Fibroblast of villous mesenchyme (primary cell): Measurements from ENCODE around the gene PARP16. TPM values are rescaled to one million over a fixed set of nuclear protein-coding genes. Genes with fewer than 3 reads are reported as not detected.

Source experiments
- DNase-seq: peaks from one replicate; pipeline ENCODE4 v3.0.0-alpha.2; 2010; ENCODE audit warnings: low read depth
- H3K4me3 ChIP-seq: 2 replicates; pipeline ENCODE4 v1.5.1; 2011; ENCODE audit warnings: low read depth, mild to moderate bottlenecking, low read length
- total RNA-seq: library from RNA; depleted of rRNA; stranded (reverse); fragments of >200 nt; gene quantifications from 2 replicates; pipeline ENCODE4 v1.2.3, GENCODE V29; 2012
- TF ChIP-seq, protein P1 (sequence below): IDR thresholded peaks from 2 replicates; pipeline ENCODE4 v1.5.1; 2012; ENCODE audit warnings: low read depth, mild to moderate bottlenecking, low read length; ENCODE audit not compliant: insufficient read depth

The PARP16 gene
- total RNA-seq, 1 donor = 3.0 TPM

DNA sequence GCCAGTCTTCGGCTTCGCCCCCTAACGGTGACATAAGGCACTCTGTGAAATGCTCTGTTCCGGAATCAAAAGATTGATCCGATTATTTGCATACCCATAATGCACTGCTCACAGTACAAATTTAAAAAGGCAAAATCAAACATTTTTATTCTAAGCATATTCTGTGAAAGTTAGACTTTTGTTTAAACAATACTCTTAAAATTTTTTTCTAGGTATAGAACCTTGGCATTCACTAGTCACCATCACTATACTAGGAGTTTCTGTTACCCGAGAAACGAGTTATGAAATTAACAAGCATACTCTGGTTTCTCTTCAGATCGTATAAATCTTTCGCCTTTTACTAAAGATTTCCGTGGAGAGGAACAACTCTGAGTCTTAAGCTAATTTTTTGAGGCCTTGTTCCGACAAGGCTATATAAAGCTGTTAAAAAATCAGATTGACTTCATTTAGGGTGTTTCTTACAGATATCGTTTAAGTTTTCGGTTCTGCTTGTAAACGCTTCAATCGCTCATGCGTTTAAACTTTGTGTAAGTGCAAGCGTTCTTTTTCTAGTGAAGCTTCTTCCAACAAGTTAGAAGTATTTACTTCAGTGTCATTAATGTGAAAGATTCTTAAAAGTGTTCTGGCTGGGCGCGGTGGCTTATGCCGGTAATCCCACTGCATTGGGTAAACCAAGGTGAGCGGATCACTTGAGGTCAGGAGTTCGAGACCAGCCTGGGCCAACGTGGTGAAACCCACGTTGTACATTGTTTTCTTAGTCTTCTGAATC is 17.9 kb upstream of the PARP16 start, which contains the start of gene RNU5B-1:
RNU5B-1 (plus strand) TSS at position 297 of the 769 bp plus-strand sequence.
- DNase-seq = peak; percentile 97

DNA sequence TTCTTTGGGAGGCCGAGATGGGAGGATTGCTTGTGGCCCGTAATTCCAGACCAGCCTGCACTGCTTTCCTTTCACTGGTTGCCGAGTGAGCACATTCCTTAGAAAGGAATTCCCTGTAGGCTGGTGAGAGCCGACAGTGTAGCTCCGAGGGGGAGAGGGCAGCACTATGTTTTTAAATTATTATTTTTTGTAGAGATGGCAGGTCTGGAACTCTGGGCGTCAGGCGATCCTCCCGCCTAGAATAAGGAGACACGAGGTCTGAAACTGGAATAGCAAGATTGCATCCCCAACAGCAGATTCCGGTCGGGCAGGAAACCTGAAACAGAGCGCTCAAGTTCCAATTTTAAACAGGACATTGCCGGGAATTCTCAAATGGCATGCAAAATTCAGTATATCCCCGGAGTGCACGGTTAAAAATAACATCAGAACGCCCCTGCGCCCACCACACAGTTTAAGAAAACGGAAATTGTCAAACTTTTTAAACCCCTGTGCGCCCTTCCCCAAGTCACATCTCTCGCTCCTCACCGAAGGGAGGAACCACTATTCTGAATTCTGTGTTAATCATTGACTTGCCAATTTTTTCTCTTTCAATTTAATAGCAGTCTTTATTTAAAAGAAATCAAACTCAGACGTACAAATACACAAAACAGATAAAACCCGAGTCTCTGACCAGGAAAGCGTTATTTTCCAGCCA is 17.2 kb upstream of the PARP16 start:
- peak overlapping the region; percentile 62 for H3K4me3 ChIP-seq
- TF ChIP-seq, protein P1, sequence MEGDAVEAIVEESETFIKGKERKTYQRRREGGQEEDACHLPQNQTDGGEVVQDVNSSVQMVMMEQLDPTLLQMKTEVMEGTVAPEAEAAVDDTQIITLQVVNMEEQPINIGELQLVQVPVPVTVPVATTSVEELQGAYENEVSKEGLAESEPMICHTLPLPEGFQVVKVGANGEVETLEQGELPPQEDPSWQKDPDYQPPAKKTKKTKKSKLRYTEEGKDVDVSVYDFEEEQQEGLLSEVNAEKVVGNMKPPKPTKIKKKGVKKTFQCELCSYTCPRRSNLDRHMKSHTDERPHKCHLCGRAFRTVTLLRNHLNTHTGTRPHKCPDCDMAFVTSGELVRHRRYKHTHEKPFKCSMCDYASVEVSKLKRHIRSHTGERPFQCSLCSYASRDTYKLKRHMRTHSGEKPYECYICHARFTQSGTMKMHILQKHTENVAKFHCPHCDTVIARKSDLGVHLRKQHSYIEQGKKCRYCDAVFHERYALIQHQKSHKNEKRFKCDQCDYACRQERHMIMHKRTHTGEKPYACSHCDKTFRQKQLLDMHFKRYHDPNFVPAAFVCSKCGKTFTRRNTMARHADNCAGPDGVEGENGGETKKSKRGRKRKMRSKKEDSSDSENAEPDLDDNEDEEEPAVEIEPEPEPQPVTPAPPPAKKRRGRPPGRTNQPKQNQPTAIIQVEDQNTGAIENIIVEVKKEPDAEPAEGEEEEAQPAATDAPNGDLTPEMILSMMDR = no peak
- DNase-seq = peak; percentile 52

More for the DNA sequence above, 17.9 kb upstream of the PARP16 start, which contains the start of gene RNU5B-1:
- H3K4me3 ChIP-seq = peak within 1 kb of the TSS; percentile 62
- TF ChIP-seq, protein P1 = peak; percentile 85

DNA sequence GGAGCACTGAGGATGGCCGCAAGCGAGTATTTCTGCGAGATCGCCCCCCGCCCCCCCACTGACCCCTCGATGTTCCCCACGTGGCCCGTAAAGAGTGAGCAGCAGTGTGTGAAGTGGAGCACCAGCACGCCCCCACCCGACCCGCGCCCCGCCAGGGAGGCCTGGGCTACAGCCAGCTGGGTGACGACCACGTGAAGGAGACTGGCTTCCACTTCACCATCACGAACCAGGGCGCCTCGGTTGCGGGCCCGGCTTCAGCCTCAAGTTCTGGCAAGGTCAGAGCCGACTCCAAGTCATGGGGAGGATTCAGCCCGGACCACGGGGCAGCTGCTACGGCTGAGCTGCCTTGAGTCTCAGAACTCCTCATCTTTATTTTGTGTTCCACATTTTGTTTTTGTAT is 15.4 kb upstream of the PARP16 start:
- DNase-seq = no peak
- no peak overlapping the region for H3K4me3 ChIP-seq
- TF ChIP-seq, protein P1 = no peak

DNA sequence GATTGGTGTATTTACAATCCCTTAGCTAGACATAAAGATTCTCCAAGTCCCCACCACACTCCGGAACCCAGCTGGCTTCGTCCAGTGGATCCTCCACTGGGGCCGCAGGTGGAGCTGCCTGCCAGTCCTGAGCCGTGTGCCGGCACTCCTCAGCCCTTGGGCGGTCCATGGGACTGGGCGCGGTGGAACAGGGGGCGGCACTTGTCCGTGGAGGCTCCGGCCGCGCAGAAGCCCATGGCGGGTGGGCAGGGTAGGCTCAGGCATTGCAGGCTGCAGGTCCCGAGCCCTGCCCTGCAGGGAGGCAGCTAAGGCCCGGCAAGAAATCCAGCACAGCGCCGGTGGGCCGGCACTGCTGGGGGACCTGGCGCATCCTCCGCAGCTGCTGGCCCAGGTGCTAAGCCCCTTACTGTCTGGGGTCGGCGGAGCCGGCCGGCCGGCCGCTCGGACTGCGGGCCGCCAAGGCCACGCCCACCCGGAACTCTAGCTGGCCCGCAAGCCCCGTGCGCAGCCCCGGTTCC is 14.3 kb upstream of the PARP16 start:
- TF ChIP-seq, protein P1 = no peak
- no peak overlapping the region for H3K4me3 ChIP-seq
- DNase-seq = no peak

DNA sequence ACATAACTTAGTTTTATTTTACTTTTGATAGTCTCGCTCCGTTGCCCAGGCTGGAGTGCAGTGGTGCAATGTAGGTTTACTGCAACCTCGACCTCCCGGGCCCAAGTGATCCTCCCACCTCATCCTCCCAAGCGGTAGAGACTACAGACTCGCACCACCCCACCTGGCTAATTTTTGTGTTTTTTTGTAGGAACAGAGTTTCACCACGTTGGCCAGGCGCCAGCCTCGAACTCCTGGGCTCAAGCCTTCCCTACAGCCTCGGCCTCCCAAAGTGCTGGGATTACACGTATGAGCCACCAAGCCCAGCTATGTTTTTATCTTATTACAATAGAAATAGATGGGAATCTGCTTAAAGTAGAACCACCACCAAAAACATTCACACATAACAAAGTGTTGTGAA is 12.0 kb upstream of the PARP16 start:
- no peak for DNase-seq
- TF ChIP-seq, protein P1 = no peak
- H3K4me3 ChIP-seq = no peak overlapping the region

DNA sequence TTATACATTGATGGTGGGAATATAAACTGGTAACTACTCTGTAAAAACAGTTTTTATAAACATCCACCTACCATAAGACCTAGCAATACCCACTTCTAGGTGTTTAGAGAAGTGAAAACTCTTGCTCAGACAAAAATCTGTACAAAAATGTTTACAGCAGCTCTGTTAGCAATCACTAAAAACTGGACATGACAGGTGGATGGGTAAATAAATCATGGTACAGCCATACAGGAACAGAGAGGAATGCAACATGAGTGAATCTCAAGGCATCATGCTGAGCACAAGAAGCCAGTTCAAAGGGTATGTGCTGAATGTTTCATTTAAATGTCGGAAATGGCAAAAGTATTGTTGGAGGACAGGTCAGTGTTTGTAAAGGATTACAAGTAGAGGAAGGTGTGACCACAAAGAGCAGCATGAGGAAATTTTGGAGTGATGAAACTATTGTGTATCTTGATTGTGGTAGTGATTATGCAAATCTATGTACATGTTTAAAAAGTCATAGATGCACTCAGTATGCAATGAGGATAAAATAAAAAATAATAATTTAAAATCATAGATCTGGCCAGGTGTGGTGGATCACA is 6.3 kb upstream of the PARP16 start:
- TF ChIP-seq, protein P1 = no peak
- DNase-seq = no peak
- H3K4me3 ChIP-seq = no peak overlapping the region
